ENCODE measurements around the gene PTCH1.

PTCH1 gene

DNA sequence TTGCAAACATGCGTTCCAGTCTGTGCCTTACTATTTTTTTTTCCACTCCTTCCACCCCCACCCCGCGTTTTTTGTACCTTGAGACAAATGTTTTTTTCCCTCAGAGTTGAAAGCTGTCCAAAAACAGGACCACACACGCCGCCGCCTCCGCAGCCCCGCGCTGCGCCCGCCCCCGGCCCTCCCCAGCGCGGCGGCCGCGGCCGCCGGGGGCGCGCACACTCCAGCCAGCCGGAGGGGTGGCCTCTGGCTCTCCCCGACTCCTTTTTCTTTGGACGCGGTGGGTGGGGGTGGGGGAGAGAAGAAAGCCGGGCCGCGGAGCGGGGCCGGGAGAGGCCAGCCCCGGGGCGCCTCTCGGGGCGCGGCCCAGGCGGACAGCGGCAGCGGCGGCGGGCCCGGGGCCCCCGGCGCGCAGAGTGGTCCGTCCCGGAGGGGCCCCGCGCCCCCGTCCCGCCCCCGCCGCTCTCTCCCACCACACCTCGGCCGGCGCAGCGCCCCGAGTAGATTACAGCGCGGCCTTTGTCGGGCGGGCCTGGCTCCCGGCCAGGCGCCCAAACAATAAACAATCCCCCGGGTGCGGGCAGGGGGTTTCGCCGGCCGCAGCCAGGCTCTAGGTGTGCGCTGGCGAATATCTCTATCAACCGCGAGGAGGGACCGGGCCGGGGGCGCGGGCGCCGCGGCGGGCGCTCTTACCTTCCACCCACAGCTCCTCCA, 10.9 kb downstream of the PTCH1 start:
- Histone ChIP-seq H3K36me3 (replicated peaks; ENCODE audit: low read depth, low read length) (no peaks in the 10 kb centered on the region), H2AFZ (ENCODE audit: low read depth, low read length) (0 out of 2 replicates have a peak overlapping the region, but pooled peaks have one; percentile 57), H3K9ac (ENCODE audit: low read length) (peak overlapping the region; percentile 88), H3K27ac (ENCODE audit: low read length) (peak overlapping the region; percentile 78), H3K9me3 (ENCODE audit: insufficient read depth, low read length) (no peaks in the 10 kb centered on the region), H3K4me1 (ENCODE audit: low read length) (peaks cover 16% of the 10 kb centered on the region), H3K27me3 (ENCODE audit: low read depth, low read length) (no peaks in the 10 kb centered on the region), H4K20me1 (ENCODE audit: insufficient read depth, low read length) (peaks cover 8% of the 10 kb centered on the region; the same call in 1 of the 2 replicates), H3K4me3 (ENCODE audit: low read length) (peak overlapping the region; percentile 99), H3K4me2 (ENCODE audit: low read length) (peak overlapping the region; percentile 95), H3K79me2 (ENCODE audit: low read length) (peaks cover 48% of the 10 kb centered on the region)
- TF ChIP-seq CTCF (IDR thresholded peaks at IDR 0.05; ENCODE audit: low read depth, low read length) = no peak
- TF ChIP-seq EZH2phosphoT487 (IDR thresholded peaks at IDR 0.05; ENCODE audit: low read depth) = no peak

- Histone ChIP-seq H3K27ac (ENCODE audit: low read length) (no peak overlapping the region), H4K20me1 (ENCODE audit: insufficient read depth, low read length) (peaks cover 8% of the 10 kb centered on the region; the same call in 1 of the 2 replicates), H2AFZ (ENCODE audit: low read depth, low read length) (0 out of 2 replicates have a peak overlapping the region, but pooled peaks have one; percentile 57)
Measured at GRCh38 chr9:95505072-95505716, 11.6 kb downstream of the PTCH1 start.

GRCh38 chr9:95504053-95504963, 12.5 kb downstream of the PTCH1 start:
- Histone ChIP-seq H3K4me3 (ENCODE audit: low read length) (peak overlapping the region; percentile 99), H3K27ac (ENCODE audit: low read length) (no peak overlapping the region), H3K9ac (ENCODE audit: low read length) (no peak overlapping the region), H3K36me3 (replicated peaks; ENCODE audit: low read depth, low read length) (no peaks in the 10 kb centered on the region), H3K4me2 (ENCODE audit: low read length) (peak overlapping the region; percentile 95), H3K9me3 (ENCODE audit: insufficient read depth, low read length) (no peaks in the 10 kb centered on the region), H3K27me3 (ENCODE audit: low read depth, low read length) (no peaks in the 10 kb centered on the region), H3K4me1 (ENCODE audit: low read length) (peaks cover 16% of the 10 kb centered on the region), H3K79me2 (ENCODE audit: low read length) (peaks cover 48% of the 10 kb centered on the region), H4K20me1 (ENCODE audit: insufficient read depth, low read length) (peaks cover 8% of the 10 kb centered on the region; the same call in 1 of the 2 replicates), H2AFZ (ENCODE audit: low read depth, low read length) (no peak overlapping the region)
- TF ChIP-seq EZH2phosphoT487 (IDR thresholded peaks at IDR 0.05; ENCODE audit: low read depth) (no peak), CTCF (IDR thresholded peaks at IDR 0.05; ENCODE audit: low read depth, low read length) (peak; percentile 29)

More at GRCh38 chr9:95505072-95505716, 11.6 kb downstream of the PTCH1 start:
- H3K4me2 ChIP-seq (ENCODE audit: low read length) = peak overlapping the region; percentile 95
- peak overlapping the region; percentile 88 for H3K9ac ChIP-seq (ENCODE audit: low read length)
- peaks cover 48% of the 10 kb centered on the region for H3K79me2 ChIP-seq (ENCODE audit: low read length)
- no peak for TF ChIP-seq CTCF (IDR thresholded peaks at IDR 0.05; ENCODE audit: low read depth, low read length)
- peak overlapping the region; percentile 99 for H3K4me3 ChIP-seq (ENCODE audit: low read length)
- no peaks in the 10 kb centered on the region for H3K9me3 ChIP-seq (ENCODE audit: insufficient read depth, low read length)
- H3K36me3 ChIP-seq (replicated peaks; ENCODE audit: low read depth, low read length) = no peaks in the 10 kb centered on the region
- peaks cover 16% of the 10 kb centered on the region for H3K4me1 ChIP-seq (ENCODE audit: low read length)
- no peaks in the 10 kb centered on the region for H3K27me3 ChIP-seq (ENCODE audit: low read depth, low read length)
